Measurements from ENCODE around the gene GOSR1. TPM values are rescaled to one million over a fixed set of nuclear protein-coding genes. Genes with fewer than 3 reads are reported as not detected.
A peak's percentile ranks its signal among the peaks of the same experiment; 100 is the strongest.

The GOSR1 gene
- polyA plus RNA-seq, 2 of the 4 experiments (the other 2 are of a cell fraction), result 48.8 to 49.6 TPM

DNA sequence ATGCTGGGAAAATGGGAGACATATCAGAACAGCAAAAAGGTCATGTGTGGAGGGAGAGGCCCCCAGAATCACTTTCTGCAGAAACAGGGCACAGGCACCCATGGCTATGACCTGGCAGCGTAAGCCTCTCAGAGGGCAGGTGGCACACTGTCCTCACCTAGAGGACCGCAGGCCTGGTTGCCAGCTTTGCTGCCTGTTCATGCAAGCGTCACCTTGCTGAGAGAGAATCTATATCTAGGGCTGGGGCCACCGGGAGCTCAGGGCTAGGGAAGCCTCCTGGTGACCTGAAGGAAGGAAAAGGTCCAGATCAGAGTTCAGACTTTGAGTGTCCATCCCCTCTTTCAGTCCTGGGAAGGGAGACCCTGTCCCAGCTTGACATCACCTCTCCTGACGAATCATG lies 78.7 kb downstream of the GOSR1 start:
- CTCF ChIA-PET, result interaction anchor here (0.6 to 1.9 kb wide), 4 partner anchors 9 to 404 kb away, joined by 3 to 5 read pairs (median 4); no protein-coding TSS in a partner anchor
- POLR2A ChIA-PET, result no interaction called here

DNA sequence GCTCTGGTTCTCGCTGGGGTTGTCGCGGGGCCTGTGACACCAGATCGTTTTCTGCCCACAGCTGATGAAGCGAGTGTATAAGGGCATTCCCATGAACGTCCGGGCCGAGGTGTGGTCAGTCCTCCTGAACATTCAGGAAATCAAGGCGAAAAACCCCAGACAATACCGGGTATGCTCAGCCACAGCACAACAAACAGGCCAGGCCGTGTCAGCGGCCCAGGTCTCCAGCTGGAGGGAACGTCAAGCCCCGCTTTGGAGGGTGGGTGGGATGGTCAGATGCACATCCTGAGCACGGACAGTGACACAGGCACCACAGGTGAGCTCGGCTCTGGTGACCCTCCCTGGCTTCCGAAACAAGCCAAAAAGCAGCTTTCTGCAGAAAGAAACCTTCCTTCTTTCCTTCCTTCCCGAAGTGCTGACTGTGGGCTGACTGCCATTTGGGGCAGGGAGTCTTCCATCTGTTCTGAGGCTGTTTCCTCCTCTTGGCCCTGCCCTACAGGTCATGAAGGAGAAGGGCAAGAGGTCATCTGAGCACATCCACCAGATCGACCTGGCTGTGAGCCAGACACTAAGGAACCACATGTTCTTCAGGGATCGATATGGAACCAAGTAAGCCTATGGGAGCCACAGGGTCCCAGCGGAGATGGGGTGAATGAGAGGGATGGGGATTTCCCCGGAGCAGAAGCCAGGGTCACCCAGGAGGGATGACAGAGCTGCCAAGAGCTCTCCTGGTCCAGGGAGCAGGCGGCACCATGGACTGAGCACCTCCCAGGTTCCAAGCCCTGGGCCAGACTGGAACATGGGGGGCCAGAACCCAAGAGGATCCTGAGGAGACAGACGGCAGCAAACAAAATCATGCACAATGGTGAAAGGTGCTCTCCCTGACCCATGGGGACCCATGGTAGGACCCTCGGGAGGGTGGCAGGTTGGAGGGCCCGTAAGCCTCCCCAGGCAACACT lies 79.4 kb downstream of the GOSR1 start:
- Histone ChIP-seq H3K4me2 (no peak overlapping the region), H3K9me3 (no peaks in the 10 kb centered on the region), H3K4me3 (no peak overlapping the region), H3K27ac (no peak overlapping the region), H3K4me1 (no peaks in the 10 kb centered on the region)
- CTCF ChIA-PET, result interaction anchor here (1.5 kb wide), 1 partner anchor 9 kb away, joined by 4 read pairs; no protein-coding TSS in a partner anchor
- POLR2A ChIA-PET, result no interaction called here
- 75% methylated on average over 26 of the region's 26 CpGs for WGBS (ENCODE audit: missing lambda C conversion rate)
- ATAC-seq, result no peak
- TF ChIP-seq, protein P1, sequence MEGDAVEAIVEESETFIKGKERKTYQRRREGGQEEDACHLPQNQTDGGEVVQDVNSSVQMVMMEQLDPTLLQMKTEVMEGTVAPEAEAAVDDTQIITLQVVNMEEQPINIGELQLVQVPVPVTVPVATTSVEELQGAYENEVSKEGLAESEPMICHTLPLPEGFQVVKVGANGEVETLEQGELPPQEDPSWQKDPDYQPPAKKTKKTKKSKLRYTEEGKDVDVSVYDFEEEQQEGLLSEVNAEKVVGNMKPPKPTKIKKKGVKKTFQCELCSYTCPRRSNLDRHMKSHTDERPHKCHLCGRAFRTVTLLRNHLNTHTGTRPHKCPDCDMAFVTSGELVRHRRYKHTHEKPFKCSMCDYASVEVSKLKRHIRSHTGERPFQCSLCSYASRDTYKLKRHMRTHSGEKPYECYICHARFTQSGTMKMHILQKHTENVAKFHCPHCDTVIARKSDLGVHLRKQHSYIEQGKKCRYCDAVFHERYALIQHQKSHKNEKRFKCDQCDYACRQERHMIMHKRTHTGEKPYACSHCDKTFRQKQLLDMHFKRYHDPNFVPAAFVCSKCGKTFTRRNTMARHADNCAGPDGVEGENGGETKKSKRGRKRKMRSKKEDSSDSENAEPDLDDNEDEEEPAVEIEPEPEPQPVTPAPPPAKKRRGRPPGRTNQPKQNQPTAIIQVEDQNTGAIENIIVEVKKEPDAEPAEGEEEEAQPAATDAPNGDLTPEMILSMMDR (IDR thresholded peaks at IDR 0.05), result no peak
- TF ChIP-seq, protein P2, sequence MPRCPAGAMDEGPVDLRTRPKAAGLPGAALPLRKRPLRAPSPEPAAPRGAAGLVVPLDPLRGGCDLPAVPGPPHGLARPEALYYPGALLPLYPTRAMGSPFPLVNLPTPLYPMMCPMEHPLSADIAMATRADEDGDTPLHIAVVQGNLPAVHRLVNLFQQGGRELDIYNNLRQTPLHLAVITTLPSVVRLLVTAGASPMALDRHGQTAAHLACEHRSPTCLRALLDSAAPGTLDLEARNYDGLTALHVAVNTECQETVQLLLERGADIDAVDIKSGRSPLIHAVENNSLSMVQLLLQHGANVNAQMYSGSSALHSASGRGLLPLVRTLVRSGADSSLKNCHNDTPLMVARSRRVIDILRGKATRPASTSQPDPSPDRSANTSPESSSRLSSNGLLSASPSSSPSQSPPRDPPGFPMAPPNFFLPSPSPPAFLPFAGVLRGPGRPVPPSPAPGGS (IDR thresholded peaks at IDR 0.05), result no peak
- TF ChIP-seq SREBF2 (IDR thresholded peaks at IDR 0.05) (no peak), FOXS1 (CRISPR knock-in tag; IDR thresholded peaks at IDR 0.05) (no peak), HOXB5 (CRISPR knock-in tag; IDR thresholded peaks at IDR 0.05) (no peak), CBX8 (IDR thresholded peaks at IDR 0.05) (no peak), EHMT2 (IDR thresholded peaks at IDR 0.05; ENCODE audit: low read depth) (no peak), CHD4 (IDR thresholded peaks at IDR 0.05; ENCODE audit: borderline replicate concordance) (no peak), CHD2 (IDR thresholded peaks at IDR 0.05; ENCODE audit: low read length, partially characterized antibody) (no peak), RCOR1 (IDR thresholded peaks at IDR 0.05; ENCODE audit: low read depth, low read length) (no peak), EP300 (IDR thresholded peaks at IDR 0.05) (no peak), NPAS2 (CRISPR knock-in tag; IDR thresholded peaks at IDR 0.05; ENCODE audit: borderline replicate concordance) (no peak), FOSL2 (IDR thresholded peaks at IDR 0.05) (no peak), FOSL2 (CRISPR knock-in tag; IDR thresholded peaks at IDR 0.05) (no peak), ZSCAN20 (CRISPR knock-in tag; IDR thresholded peaks at IDR 0.05) (no peak), FOSB (CRISPR knock-in tag; IDR thresholded peaks at IDR 0.05) (no peak)
- TF ChIP-seq, protein P3, sequence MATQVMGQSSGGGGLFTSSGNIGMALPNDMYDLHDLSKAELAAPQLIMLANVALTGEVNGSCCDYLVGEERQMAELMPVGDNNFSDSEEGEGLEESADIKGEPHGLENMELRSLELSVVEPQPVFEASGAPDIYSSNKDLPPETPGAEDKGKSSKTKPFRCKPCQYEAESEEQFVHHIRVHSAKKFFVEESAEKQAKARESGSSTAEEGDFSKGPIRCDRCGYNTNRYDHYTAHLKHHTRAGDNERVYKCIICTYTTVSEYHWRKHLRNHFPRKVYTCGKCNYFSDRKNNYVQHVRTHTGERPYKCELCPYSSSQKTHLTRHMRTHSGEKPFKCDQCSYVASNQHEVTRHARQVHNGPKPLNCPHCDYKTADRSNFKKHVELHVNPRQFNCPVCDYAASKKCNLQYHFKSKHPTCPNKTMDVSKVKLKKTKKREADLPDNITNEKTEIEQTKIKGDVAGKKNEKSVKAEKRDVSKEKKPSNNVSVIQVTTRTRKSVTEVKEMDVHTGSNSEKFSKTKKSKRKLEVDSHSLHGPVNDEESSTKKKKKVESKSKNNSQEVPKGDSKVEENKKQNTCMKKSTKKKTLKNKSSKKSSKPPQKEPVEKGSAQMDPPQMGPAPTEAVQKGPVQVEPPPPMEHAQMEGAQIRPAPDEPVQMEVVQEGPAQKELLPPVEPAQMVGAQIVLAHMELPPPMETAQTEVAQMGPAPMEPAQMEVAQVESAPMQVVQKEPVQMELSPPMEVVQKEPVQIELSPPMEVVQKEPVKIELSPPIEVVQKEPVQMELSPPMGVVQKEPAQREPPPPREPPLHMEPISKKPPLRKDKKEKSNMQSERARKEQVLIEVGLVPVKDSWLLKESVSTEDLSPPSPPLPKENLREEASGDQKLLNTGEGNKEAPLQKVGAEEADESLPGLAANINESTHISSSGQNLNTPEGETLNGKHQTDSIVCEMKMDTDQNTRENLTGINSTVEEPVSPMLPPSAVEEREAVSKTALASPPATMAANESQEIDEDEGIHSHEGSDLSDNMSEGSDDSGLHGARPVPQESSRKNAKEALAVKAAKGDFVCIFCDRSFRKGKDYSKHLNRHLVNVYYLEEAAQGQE (IDR thresholded peaks at IDR 0.05), result no peak
- TF ChIP-seq, protein P4, sequence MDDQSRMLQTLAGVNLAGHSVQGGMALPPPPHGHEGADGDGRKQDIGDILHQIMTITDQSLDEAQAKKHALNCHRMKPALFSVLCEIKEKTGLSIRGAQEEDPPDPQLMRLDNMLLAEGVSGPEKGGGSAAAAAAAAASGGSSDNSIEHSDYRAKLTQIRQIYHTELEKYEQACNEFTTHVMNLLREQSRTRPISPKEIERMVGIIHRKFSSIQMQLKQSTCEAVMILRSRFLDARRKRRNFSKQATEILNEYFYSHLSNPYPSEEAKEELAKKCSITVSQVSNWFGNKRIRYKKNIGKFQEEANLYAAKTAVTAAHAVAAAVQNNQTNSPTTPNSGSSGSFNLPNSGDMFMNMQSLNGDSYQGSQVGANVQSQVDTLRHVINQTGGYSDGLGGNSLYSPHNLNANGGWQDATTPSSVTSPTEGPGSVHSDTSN (IDR thresholded peaks at IDR 0.05), result no peak
- TF ChIP-seq, protein P5, sequence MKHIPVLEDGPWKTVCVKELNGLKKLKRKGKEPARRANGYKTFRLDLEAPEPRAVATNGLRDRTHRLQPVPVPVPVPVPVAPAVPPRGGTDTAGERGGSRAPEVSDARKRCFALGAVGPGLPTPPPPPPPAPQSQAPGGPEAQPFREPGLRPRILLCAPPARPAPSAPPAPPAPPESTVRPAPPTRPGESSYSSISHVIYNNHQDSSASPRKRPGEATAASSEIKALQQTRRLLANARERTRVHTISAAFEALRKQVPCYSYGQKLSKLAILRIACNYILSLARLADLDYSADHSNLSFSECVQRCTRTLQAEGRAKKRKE (CRISPR knock-in tag; IDR thresholded peaks at IDR 0.05; ENCODE audit: low read depth), result no peak
- DNase-seq (ENCODE audit: low read depth in 1 of 2, low spot score in 1 of 2), result no peak
- no peak for FAIRE-seq

More for the DNA sequence above, 78.7 kb downstream of the GOSR1 start:
- ATAC-seq, result peak; percentile 15 to 24; a peak in 2 of 6 replicates
- no peak for DNase-seq (ENCODE audit: low read depth in 1 of 2, low spot score in 1 of 2)
- no peak overlapping the region for H3K4me2 ChIP-seq
- no peak for TF ChIP-seq NR3C1 (IDR thresholded peaks at IDR 0.05)
- no peak for FAIRE-seq
- 79% methylated on average over 5 of the region's 5 CpGs for WGBS (ENCODE audit: missing lambda C conversion rate)
- no peaks in the 10 kb centered on the region for H3K9me3 ChIP-seq
- no peak overlapping the region for H3K4me3 ChIP-seq
- peaks cover 2% of the 10 kb centered on the region; the same call in 2 of the 3 replicates for H3K4me1 ChIP-seq
- no peak overlapping the region for H3K27ac ChIP-seq
